HEK293T (cell line): Measurements from ENCODE around the gene PIK3R5.
"Not testable (repeated sequence)": the region's sequence is repeated elsewhere in the genome, so short reads cannot be mapped to it uniquely, and the experiment has no call there.

Experiments
- CTCF ChIA-PET: fragments of 350-600 bp; formaldehyde crosslinking; extraction: SDS; loops from one replicate; lab custom pipeline; 2021; ENCODE audit warnings: antibody characterized with exemption, inconsistent platforms; lab: Yijun Ruan, JAX
- POLR2A ChIA-PET: fragments of 350-600 bp; formaldehyde crosslinking; extraction: SDS; loops from one replicate; lab custom pipeline; 2020; ENCODE audit warnings: antibody characterized with exemption, inconsistent platforms; lab: Yijun Ruan, JAX
- DNase-seq: peaks from one replicate; pipeline ENCODE4 v3.0.0; 2012; ENCODE audit warnings: mixed read lengths; ENCODE audit errors: extremely low spot score
- ARNT ChIP-seq: fragments of 450-650 bp; IDR thresholded peaks from 2 replicates; pipeline ENCODE4 v1.6.1; 2017; ENCODE audit warnings: mild to moderate bottlenecking
- BHLHE40 ChIP-seq: fragments of 450-650 bp; IDR thresholded peaks from 2 replicates; pipeline ENCODE4 v1.6.1; 2016; ENCODE audit warnings: mild to moderate bottlenecking, moderate library complexity, borderline replicate concordance
- CTBP1 ChIP-seq: fragments of 450-650 bp; IDR thresholded peaks from 2 replicates; pipeline ENCODE4 v1.6.1; 2016; ENCODE audit warnings: borderline replicate concordance
- ELF4 ChIP-seq: fragments of 450-650 bp; IDR thresholded peaks from 2 replicates; pipeline ENCODE4 v1.6.1; 2017; ENCODE audit warnings: antibody characterized with exemption
- FOXA1 ChIP-seq: fragments of 450-650 bp; IDR thresholded peaks from 2 replicates; pipeline ENCODE4 v1.6.1; 2016; ENCODE audit warnings: mild to moderate bottlenecking
- FOXK2 ChIP-seq: fragments of 450-650 bp; IDR thresholded peaks from 2 replicates; pipeline ENCODE4 v1.6.1; 2016; ENCODE audit warnings: mild to moderate bottlenecking
- FOXM1 ChIP-seq: fragments of 450-650 bp; IDR thresholded peaks from 2 replicates; pipeline ENCODE4 v1.6.1; 2017; ENCODE audit warnings: mild to moderate bottlenecking, borderline replicate concordance
- HDGF ChIP-seq: fragments of 450-650 bp; IDR thresholded peaks from 2 replicates; pipeline ENCODE4 v1.6.1; 2017; ENCODE audit warnings: antibody characterized with exemption, borderline replicate concordance
- L3MBTL2 ChIP-seq: fragments of 450-650 bp; conservative IDR thresholded peaks from 2 replicates; pipeline ENCODE4 v1.6.1; 2016; ENCODE audit warnings: mild to moderate bottlenecking
- LEF1 ChIP-seq: fragments of 450-650 bp; IDR thresholded peaks from 2 replicates; pipeline ENCODE4 v1.6.1; 2017; ENCODE audit warnings: mild to moderate bottlenecking, borderline replicate concordance
- NFRKB ChIP-seq: fragments of 450-650 bp; IDR thresholded peaks from 2 replicates; pipeline ENCODE4 v1.6.1; 2016; ENCODE audit warnings: mild to moderate bottlenecking, moderate library complexity
- PKNOX1 ChIP-seq: fragments of 450-650 bp; IDR thresholded peaks from 2 replicates; pipeline ENCODE4 v1.6.1; 2016
- SP1 ChIP-seq: fragments of 450-650 bp; IDR thresholded peaks from 2 replicates; pipeline ENCODE4 v1.6.1; 2017
- SUZ12 ChIP-seq: fragments of 450-650 bp; IDR thresholded peaks from 2 replicates; pipeline ENCODE4 v1.6.1; 2016; ENCODE audit warnings: mild to moderate bottlenecking
- TARDBP ChIP-seq: fragments of 450-650 bp; IDR thresholded peaks from 2 replicates; pipeline ENCODE4 v1.6.1; 2016
- ZNF384 ChIP-seq: fragments of 450-650 bp; IDR thresholded peaks from 2 replicates; pipeline ENCODE4 v1.6.1; 2016

Gene PIK3R5

DNA sequence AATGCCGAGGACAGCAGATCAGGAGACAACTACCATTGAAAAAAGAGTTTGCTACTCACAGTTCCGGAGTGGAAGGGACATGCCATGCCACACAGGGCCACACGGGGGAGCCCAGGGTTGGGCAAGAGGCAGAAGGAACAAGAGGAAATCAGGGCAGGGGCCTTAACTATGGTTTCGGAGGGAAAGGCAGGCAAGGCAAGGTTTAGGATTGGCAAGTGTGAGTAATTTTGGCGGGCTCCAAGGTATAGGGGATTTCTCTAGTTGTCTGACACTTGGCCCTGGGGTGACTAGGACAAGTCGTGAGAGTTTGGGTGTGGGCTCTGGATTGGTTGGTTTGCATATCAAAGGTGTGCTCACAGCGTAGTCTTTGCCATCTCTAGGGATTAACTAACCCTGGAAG lies 28.8 kb upstream of the PIK3R5 start:
- DNase-seq = peak; percentile 63
- TF ChIP-seq L3MBTL2 = no peak
- TF ChIP-seq NFRKB = no peak
- TF ChIP-seq FOXA1 = no peak
- TF ChIP-seq SP1 = no peak
- no peak for TF ChIP-seq BHLHE40
- ChIA-PET POLR2A (no interaction called here), CTCF (no interaction called here)

GRCh38 chr17:8991514-8992285 lies 26.2 kb upstream of the PIK3R5 start:
- TF ChIP-seq SP1 = no peak
- TF ChIP-seq ZNF384 = no peak
- TF ChIP-seq HDGF = no peak
- TF ChIP-seq ELF4 = no peak
- TF ChIP-seq BHLHE40 = no peak
- TF ChIP-seq SUZ12 = no peak
- TF ChIP-seq FOXK2 = no peak
- no peak for TF ChIP-seq FOXM1
- TF ChIP-seq TARDBP = no peak
- ChIA-PET POLR2A (no interaction called here), CTCF (no interaction called here)
- peak; percentile 70 for DNase-seq

GRCh38 chr17:8988263-8988935 lies 22.9 kb upstream of the PIK3R5 start:
- POLR2A ChIA-PET, DNase-seq, CTCF ChIA-PET: not testable (repeated sequence)

- ChIA-PET CTCF (no interaction called here), POLR2A (no interaction called here)
- DNase-seq = no peak
- TF ChIP-seq L3MBTL2 (no peak), BHLHE40 (no peak), CTBP1 (no peak)
Observed at GRCh38 chr17:8986295-8986694, 20.8 kb upstream of the PIK3R5 start.

DNA sequence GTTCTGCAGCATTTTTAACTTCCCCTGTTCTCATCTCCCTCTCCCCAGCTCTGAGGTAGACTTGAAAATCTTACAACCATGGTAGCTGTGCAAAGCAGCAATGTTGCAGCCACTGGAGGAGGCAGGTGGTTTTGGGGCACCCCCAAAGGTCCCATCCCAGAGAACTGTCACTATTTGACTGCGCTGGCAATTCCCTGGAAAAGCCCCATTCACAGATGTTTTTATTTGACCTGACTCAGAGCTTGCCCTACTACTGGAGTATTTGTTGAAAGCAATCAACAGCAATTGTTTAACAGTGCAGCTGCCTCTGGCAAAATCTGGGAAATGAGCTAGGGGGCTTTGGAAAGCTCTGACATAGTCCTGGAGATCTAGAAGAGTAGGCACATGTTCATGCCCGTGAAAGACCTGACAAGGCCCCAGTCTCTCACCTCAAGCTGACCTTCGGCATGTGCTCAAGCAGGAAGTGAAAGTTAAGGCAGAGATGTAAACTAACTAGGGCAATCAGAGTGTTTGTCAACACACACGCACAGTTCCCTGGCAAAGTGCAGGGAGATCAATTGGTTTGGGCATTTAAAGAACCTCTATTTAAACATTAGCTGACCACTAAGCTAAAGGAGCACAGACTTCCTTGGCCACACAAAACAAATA lies 19.7 kb upstream of the PIK3R5 start:
- ChIA-PET POLR2A (no interaction called here), CTCF (interaction anchor here (0.6 kb wide), 1 partner anchor 96 kb away, joined by 4 read pairs; no protein-coding TSS in a partner anchor)
- DNase-seq = no peak
- no peak for TF ChIP-seq ARNT
- TF ChIP-seq CTBP1 = no peak
- TF ChIP-seq L3MBTL2 = no peak
- no peak for TF ChIP-seq TARDBP
- TF ChIP-seq SUZ12 = no peak
- TF ChIP-seq LEF1 = no peak
- no peak for TF ChIP-seq PKNOX1
- no peak for TF ChIP-seq SP1
- no peak for TF ChIP-seq HDGF
- TF ChIP-seq ELF4 = no peak
- TF ChIP-seq ZNF384 = no peak

DNA sequence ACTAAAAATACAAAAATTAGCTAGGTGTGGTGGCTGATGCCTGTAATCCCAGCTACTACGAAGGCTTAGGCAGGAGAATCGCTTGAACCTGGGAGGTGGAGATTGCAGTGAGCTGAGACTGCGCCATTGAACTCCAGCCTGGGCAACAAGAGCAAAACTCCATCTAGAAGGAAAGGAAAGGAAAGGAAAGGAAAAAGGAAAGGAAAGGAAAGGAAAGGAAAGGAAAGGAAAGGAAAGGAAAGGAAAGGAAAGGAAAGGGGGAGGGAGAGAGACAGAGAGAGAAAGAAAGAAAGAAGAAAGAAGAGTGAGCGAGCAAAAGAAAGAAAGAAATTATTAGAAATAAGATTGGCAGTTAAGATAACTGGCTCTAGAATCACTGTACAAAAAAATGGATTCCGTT lies 18.7 kb upstream of the PIK3R5 start:
- DNase-seq, POLR2A ChIA-PET, CTCF ChIA-PET: not testable (repeated sequence)

GRCh38 chr17:8981443-8981842 lies 15.9 kb upstream of the PIK3R5 start:
- CTCF ChIA-PET = no interaction called here
- TF ChIP-seq ELF4 (no peak), PKNOX1 (no peak), BHLHE40 (no peak), FOXK2 (no peak)
- POLR2A ChIA-PET = no interaction called here

GRCh38 chr17:8979715-8980114 lies 14.2 kb upstream of the PIK3R5 start:
- TF ChIP-seq ARNT (no peak), ELF4 (no peak), FOXA1 (no peak), BHLHE40 (no peak), L3MBTL2 (no peak), SP1 (no peak), TARDBP (no peak), ZNF384 (no peak), NFRKB (no peak), PKNOX1 (no peak), FOXM1 (no peak), FOXK2 (no peak), SUZ12 (no peak), CTBP1 (no peak), HDGF (no peak), LEF1 (no peak)
- DNase-seq = no peak
- ChIA-PET CTCF (no interaction called here), POLR2A (no interaction called here)

More at GRCh38 chr17:8981443-8981842, 15.9 kb upstream of the PIK3R5 start:
- no peak for DNase-seq
